MM.1S (cell line): ENCODE measurements around the gene ERF.

Source experiments
- CTCF ChIP-seq: fragments of 300-600 bp; sonication (generic); IDR thresholded peaks from 2 replicates; pipeline ENCODE4 v1.5.1; 2016; ENCODE audit warnings: antibody characterized with exemption, low read length, mixed read lengths
- EZH2phosphoT487 ChIP-seq: fragments of 300-600 bp; sonication (generic); IDR thresholded peaks from 2 replicates; pipeline ENCODE4 v1.6.1; 2018; ENCODE audit warnings: antibody characterized with exemption, low read length

DNA sequence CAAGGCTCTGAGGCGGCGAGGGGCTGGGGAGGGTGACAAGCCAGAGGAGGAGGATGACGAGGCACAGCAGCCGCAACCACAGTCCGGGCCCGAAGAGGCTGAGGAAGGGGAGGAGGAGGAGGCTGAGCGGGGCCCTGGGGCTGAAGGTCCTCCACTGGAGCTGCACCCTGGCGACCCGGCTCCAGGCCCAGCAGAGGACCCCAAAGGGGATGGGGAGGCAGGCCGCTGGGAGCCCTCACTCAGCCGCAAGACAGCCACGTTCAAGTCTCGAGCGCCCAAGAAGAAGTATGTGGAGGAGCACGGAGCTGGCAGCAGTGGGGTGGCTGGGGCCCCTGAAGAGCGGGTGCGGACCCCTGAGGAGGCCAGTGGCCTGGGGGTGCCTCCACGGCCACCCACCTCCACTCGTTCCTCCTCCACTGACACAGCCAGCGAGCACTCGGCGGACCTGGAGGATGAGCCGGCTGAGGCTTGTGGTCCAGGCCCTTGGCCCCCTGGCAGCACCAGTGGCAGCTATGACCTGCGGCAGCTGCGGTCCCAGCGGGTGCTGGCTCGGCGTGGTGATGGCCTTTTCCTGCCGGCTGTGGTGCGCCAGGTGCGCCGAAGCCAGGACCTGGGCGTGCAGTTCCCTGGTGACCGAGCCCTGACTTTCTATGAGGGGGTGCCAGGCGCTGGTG, 17.1 kb upstream of the ERF start:
- TF ChIP-seq CTCF (no peak), EZH2phosphoT487 (no peak)
